ENCODE measurements around the gene AASDHPPT. TPM values are rescaled to one million over a fixed set of nuclear protein-coding genes. Genes with fewer than 3 reads are reported as not detected.

The AASDHPPT gene
- total and polyA plus RNA-seq, 2 of the 4 experiments (the other 2 are of a cell fraction): 22.0 to 56.3 TPM

DNA sequence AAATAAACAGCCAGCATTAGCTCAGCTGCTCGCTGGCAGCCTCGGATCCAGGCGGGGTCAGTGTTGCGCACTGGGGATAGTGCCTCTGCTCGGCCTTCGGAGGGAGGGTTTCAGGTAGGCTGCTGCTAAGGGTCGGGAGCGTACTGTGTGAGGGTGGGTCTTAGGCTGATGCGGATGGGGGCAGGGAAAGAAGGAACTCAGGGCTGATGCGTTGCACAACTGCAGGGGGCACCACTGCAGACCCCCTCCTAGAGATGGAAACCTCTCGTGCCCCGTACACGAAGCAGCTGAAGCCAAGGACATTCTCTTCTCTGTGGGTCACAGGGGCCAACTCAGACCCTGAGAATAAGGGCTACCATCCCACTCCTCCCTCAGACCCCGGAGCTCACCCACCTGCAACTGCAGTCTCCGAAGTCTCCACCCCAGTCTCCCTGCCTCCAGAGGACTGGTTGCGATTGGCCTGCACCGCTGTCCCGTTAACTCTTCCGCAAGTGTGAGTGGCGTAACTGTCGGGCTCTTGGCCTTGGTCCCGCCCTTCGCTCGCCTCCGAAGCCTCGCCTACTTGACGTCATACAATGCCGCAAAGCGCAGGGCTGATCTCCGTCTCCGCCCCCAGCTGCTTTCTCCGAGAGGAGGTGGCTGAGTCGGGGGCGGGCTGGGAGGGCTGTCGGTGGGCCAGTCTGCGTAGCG, 398 bp upstream of the AASDHPPT start, which contains the start of gene KBTBD3:
TSS of gene KBTBD3 (minus strand) at position 429 of the 690 bp plus-strand sequence. CDS start 18,250 bp downstream, outside the sequence.
- Histone ChIP-seq H3K18ac (ENCODE audit: low read depth, low read length) (peak within 1 kb of the TSS; percentile 92), H2BK20ac (ENCODE audit: low read depth, low read length) (no peak within 1 kb of the TSS; the same call in 1 of the 2 replicates), H3K14ac (replicated peaks; ENCODE audit: low read depth, low read length) (peak within 1 kb of the TSS; percentile 99), H3K4me3 (ENCODE audit: insufficient read depth, low read depth, low read length) (peak within 1 kb of the TSS; percentile 91), H3K9me1 (ENCODE audit: insufficient read depth, low read length) (no peaks in the 10 kb centered on the region), H3K27me3 (ENCODE audit: control insufficient read depth, insufficient read depth, low read length) (no peaks in the 10 kb centered on the region), H3K23ac (ENCODE audit: low read depth, low read length) (peak within 1 kb of the TSS; percentile 98), H3K27ac (ENCODE audit: insufficient read depth, low read length) (peak within 1 kb of the TSS; percentile 97), H2AK9ac (replicated peaks; ENCODE audit: low read depth, low read length, poor library complexity) (peak within 1 kb of the TSS; percentile 91), H3K9ac (ENCODE audit: low read depth, low read length) (peak within 1 kb of the TSS; percentile 99), H3K4ac (ENCODE audit: low read depth, low read length) (peak within 1 kb of the TSS; percentile 98), H3K79me1 (ENCODE audit: low read depth in 1 of 2, low read length in 2 of 2) (peaks cover 8 to 33% of the 10 kb centered on the region in 2 experiments; a peak in 2 of 4 replicates), H4K8ac (ENCODE audit: low read depth in 2 of 2, low read length in 2 of 2) (peak within 1 kb of the TSS; percentile 60 to 78), H2AFZ (replicated peaks; ENCODE audit: low read length, poor library complexity) (peak within 1 kb of the TSS; percentile 99), H2BK5ac (ENCODE audit: low read depth, low read length, poor library complexity, severe bottlenecking) (peak within 1 kb of the TSS; percentile 97), H3K4me2 (ENCODE audit: low read depth, low read length) (peak within 1 kb of the TSS; percentile 99), H4K91ac (ENCODE audit: insufficient read depth, low read depth, low read length) (peak within 1 kb of the TSS; percentile 93), H3K36me3 (ENCODE audit: control insufficient read depth, insufficient read depth, low read length) (peaks cover 4% of the 10 kb centered on the region; the same call in 1 of the 2 replicates), H3K9me3 (ENCODE audit: control insufficient read depth, insufficient read depth, low read length) (no peaks in the 10 kb centered on the region), H3K56ac (ENCODE audit: extremely low read depth, insufficient read depth, low read length) (peak within 1 kb of the TSS; percentile 86), H4K20me1 (ENCODE audit: insufficient read depth, low read length) (peaks cover 3% of the 10 kb centered on the region; the same call in 1 of the 2 replicates), H4K5ac (ENCODE audit: low read depth, low read length) (peak within 1 kb of the TSS; percentile 94), H2AK5ac (ENCODE audit: low read depth, low read length) (peak within 1 kb of the TSS; percentile 80; the same call in 1 of the 2 replicates), H3K4me1 (ENCODE audit: control insufficient read depth, insufficient read depth, low read length) (no peaks in the 10 kb centered on the region; the same call in 1 of the 2 replicates), H2BK120ac (ENCODE audit: low read depth, low read length) (peak within 1 kb of the TSS; percentile 50), H2BK15ac (ENCODE audit: low read depth, low read length) (no peak within 1 kb of the TSS; the same call in 2 of the 3 replicates)
- 3% methylated on average over 12 of the region's 37 CpGs; no CpG with 5 or more reads in 1 of the 2 experiments for WGBS, 2 experiments (ENCODE audit: extremely low coverage in 2 of 2, insufficient read length in 1 of 2)
- ATAC-seq (ENCODE audit: low read depth) (peak; percentile 96), DNase-seq (peak; percentile 99)
- dilution Hi-C loops (cut with HindIII; ENCODE audit: low sequenced_read_pairs, unreplicated experiment): no loop called here
- intact Hi-C loops (cut with micrococcal nuclease): loop anchor here (2.0 to 10.0 kb wide), 4 partner anchors 54 to 1110 kb away; partner anchors contain the start of genes CASP4 and MSANTD4
- BruUV-seq (replicated peaks): no TSS peak
- ChIA-PET POLR2A (ENCODE audit: unreplicated experiment) (interaction anchor here (0.6 to 1.0 kb wide), 5 partner anchors 14 to 1682 kb away, joined by 3 to 6 read pairs (median 4); no protein-coding TSS in a partner anchor), CTCF (interaction anchor here (0.7 kb wide), 2 partner anchors 54 to 75 kb away, joined by 3 read pairs; no protein-coding TSS in a partner anchor)
- peak; percentile 9; the same call in 1 of the 2 replicates for TF ChIP-seq RAD21 (IDR thresholded peaks at IDR 0.05; ENCODE audit: low read length)
- TF ChIP-seq BHLHE40 (IDR thresholded peaks at IDR 0.05; ENCODE audit: low read depth, low read length): no peak
- TF ChIP-seq POLR2A (IDR thresholded peaks at IDR 0.05; ENCODE audit: low read depth, low read length): no peak
- TF ChIP-seq MAZ (IDR thresholded peaks at IDR 0.05; ENCODE audit: borderline replicate concordance, low read depth, low read length): peak; percentile 27; the same call in 1 of the 2 replicates
- TF ChIP-seq CEBPB (IDR thresholded peaks at IDR 0.05; ENCODE audit: low read depth, low read length): peak; percentile 68
- in situ Hi-C loops (cut with MboI; ENCODE audit: low sequenced_read_pairs): no loop called here
